ENCODE results near the gene CPSF7. TPM values are rescaled to one million over a fixed set of nuclear protein-coding genes. Genes with fewer than 3 reads are reported as not detected.
"Not testable (repeated sequence)": the region's sequence is repeated elsewhere in the genome, so short reads cannot be mapped to it uniquely, and the experiment has no call there.

The CPSF7 gene
- total and polyA plus RNA-seq, 2 experiments from 2014 or later = 27.1 to 42.3 TPM

DNA sequence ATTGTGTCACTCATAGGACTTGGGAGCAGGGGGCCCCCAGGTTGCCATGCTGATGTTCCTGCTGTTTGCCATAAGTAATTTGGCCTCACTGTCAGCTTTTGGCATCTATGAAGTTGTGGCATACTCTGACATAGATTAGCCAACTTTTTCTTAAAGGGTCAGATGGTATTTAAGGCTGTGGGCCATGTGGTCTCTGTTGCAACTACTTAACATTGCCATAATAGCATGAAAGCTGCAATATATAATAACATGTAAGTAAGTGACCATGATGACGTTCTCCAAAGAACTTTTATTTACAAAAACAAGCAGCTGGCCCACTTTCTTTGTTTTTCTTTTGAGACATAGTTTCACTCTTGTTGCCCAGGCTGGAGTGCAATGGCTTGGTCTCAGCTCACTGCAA lies 39.6 kb downstream of the CPSF7 start:
- Histone ChIP-seq H3K4me1 (ENCODE audit: insufficient read depth) (peaks cover 8% of the 10 kb centered on the region), H3K9ac (no peak overlapping the region), H3K27me3 (replicated peaks; ENCODE audit: insufficient read depth) (no peaks in the 10 kb centered on the region), H3K79me2 (ENCODE audit: insufficient read depth) (peaks cover 11% of the 10 kb centered on the region; the same call in 1 of the 2 replicates), H2AFZ (no peak overlapping the region), H4K20me1 (ENCODE audit: insufficient read depth) (no peaks in the 10 kb centered on the region), H3K9me2 (ENCODE audit: insufficient read depth) (no peaks in the 10 kb centered on the region), H3K4me3 (no peak overlapping the region), H3K9me3 (ENCODE audit: low read depth) (no peaks in the 10 kb centered on the region), H3K36me3 (ENCODE audit: low read depth) (0 out of 2 replicates have a peak, but pooled peaks cover 5% of the 10 kb centered on the region), H3K4me2 (ENCODE audit: unreplicated experiment) (no peak overlapping the region), H3F3A (ENCODE audit: insufficient read depth) (peaks cover 6% of the 10 kb centered on the region; the same call in 1 of the 2 replicates), H3K27ac (no peak overlapping the region)
- in situ Hi-C loops (cut with MboI) = loop anchor here (5.0 kb wide), 1 partner anchor 52 kb away; no protein-coding TSS in a partner anchor
- DNase-seq = no peak
- 31 to 65% methylated on average over 1 of the region's 1 CpG for WGBS, 2 experiments (ENCODE audit: low coverage in 1 of 2, low lambda C conversion rate in 2 of 2, missing lambda C conversion rate in 2 of 2)
- TF ChIP-seq EZH2 (IDR thresholded peaks at IDR 0.05; ENCODE audit: insufficient read depth, poor library complexity, severe bottlenecking) = no peak
- TF ChIP-seq EZH2phosphoT487 (IDR thresholded peaks at IDR 0.05; ENCODE audit: insufficient read depth, low read depth) = no peak

DNA sequence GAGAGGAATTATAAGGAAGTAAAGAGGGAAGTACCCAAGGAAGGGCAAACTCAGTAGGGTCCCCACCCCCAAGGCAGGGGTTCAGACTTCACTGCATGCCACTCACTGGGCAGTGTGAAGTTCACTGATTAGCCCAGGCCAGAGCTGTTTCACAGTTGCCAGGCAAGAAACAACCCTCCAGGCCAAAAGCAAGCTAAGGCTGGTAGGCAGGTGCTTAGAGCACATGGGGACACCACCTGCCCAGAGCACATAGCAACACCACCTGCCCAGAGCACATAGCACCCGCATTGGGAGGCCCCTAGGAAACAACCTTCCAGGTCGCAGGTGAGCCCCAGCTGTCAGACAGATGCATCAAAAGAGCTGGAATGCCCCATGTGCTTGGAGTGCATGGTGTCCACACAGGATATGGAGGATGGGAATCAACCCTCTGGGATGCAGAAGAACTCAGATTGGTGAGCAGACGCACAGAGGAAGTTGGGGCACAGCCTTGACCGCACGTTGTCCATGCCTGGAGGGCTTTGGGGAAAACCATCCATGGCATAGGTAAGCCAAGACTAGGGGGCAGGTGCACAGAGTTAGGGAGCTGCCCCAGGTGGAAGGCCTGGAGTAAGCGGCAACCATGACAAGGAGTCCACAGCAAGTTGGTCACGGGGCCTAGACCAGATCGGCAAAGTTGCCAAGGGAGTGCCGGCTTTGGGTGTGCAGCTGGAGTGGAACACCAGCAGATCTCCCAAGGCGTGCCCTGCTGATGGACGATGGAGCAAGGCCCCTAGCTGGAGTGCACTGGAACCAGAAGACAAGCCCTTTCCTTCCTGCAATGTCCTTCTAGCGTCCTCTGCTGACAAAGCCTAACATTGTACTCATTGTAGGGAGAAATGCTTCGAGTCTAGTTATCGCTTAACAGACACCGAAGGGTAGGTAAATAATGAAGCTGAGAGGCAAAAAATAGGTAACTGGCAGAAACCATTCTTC lies 45.2 kb downstream of the CPSF7 start:
- no peak overlapping the region for H3K4me3 ChIP-seq
- no peaks in the 10 kb centered on the region for H3K79me2 ChIP-seq (ENCODE audit: insufficient read depth)
- no peak overlapping the region for H3K27ac ChIP-seq
- no peaks in the 10 kb centered on the region for H3K9me3 ChIP-seq (ENCODE audit: low read depth)
- no peaks in the 10 kb centered on the region for H3K36me3 ChIP-seq (ENCODE audit: low read depth)
- 70 to 72% methylated on average over 15 of the region's 15 CpGs for WGBS, 2 experiments (ENCODE audit: low coverage in 1 of 2, low lambda C conversion rate in 2 of 2, missing lambda C conversion rate in 2 of 2)
- TF ChIP-seq EZH2phosphoT487 (IDR thresholded peaks at IDR 0.05; ENCODE audit: insufficient read depth, low read depth) = no peak
- TF ChIP-seq EZH2 (IDR thresholded peaks at IDR 0.05; ENCODE audit: insufficient read depth, poor library complexity, severe bottlenecking) = no peak
- in situ Hi-C loops (cut with MboI) = loop anchor here (5.0 to 10.0 kb wide), 2 partner anchors 47 to 120 kb away; no protein-coding TSS in a partner anchor
- no peaks in the 10 kb centered on the region for H4K20me1 ChIP-seq (ENCODE audit: insufficient read depth)
- H3K27me3 ChIP-seq (replicated peaks; ENCODE audit: insufficient read depth) = no peaks in the 10 kb centered on the region
- H3K9me2 ChIP-seq (ENCODE audit: insufficient read depth) = no peaks in the 10 kb centered on the region
- peak; percentile 37 for DNase-seq
- no peak overlapping the region for H3K4me2 ChIP-seq (ENCODE audit: unreplicated experiment)
- peaks cover 6% of the 10 kb centered on the region for H3F3A ChIP-seq (ENCODE audit: insufficient read depth)
- no peak overlapping the region for H3K9ac ChIP-seq
- peaks cover 6% of the 10 kb centered on the region for H3K4me1 ChIP-seq (ENCODE audit: insufficient read depth)
- no peak overlapping the region for H2AFZ ChIP-seq

DNA sequence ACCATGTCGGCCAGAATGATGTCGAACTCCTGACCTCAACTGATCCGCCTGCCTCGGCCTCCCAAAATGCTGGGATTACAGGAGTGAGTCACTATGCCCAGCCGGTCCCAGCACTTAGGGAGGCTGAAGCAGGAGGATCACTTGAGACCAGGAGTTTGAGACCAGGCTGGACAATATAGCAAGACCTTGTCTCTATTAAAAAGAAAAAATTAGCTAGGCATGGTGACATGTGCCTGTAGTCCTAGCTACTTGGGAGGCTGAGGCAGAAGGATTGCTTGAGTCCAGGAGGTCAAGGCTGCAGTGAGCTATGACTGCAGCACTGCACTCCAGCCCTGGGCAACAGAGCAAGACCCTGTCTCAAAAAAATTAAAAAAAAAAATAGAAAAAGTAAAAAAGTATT lies 45.9 kb downstream of the CPSF7 start:
- H2AFZ ChIP-seq; H3K36me3 ChIP-seq (ENCODE audit: low read depth); H3K9me3 ChIP-seq (ENCODE audit: low read depth); H3K27ac ChIP-seq; H3K79me2 ChIP-seq (ENCODE audit: insufficient read depth); H3K4me3 ChIP-seq; H3K27me3 ChIP-seq (replicated peaks; ENCODE audit: insufficient read depth); H3K4me2 ChIP-seq (ENCODE audit: unreplicated experiment); H3K9me2 ChIP-seq (ENCODE audit: insufficient read depth); H4K20me1 ChIP-seq (ENCODE audit: insufficient read depth); DNase-seq; H3K9ac ChIP-seq: not testable (repeated sequence)
- peaks cover 13% of the 10 kb centered on the region for H3K4me1 ChIP-seq (ENCODE audit: insufficient read depth)
- peaks cover 13% of the 10 kb centered on the region for H3F3A ChIP-seq (ENCODE audit: insufficient read depth)
- in situ Hi-C loops (cut with MboI) = loop anchor here (10.0 kb wide), 1 partner anchor 119 kb away; no protein-coding TSS in a partner anchor
- WGBS, 2 experiments (ENCODE audit: low coverage in 1 of 2, low lambda C conversion rate in 2 of 2, missing lambda C conversion rate in 2 of 2) = 90% methylated on average over 5 of the region's 5 CpGs

DNA sequence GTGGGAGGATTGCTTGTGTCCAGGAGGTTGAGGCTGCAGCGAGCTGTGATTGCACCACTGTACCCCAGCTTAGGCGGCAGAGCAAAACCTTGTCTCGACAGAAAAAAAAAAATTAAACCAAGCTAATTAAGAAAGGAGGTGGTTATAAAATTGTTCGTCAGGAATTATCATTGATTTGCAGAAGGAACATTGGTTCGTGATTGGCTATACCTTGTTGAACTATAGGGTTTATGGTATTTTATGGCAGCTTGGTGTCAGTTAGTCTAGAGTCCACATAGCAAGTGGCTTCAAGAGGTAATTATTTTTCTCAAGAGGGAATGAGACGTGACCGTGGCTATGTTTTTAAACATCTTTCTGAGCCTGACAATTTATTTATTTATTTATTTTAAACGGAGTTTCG lies 48.9 kb downstream of the CPSF7 start:
- DNase-seq = no peak
- H4K20me1 ChIP-seq (ENCODE audit: insufficient read depth) = no peaks in the 10 kb centered on the region
- H3K79me2 ChIP-seq (ENCODE audit: insufficient read depth) = no peaks in the 10 kb centered on the region
- peaks cover 40% of the 10 kb centered on the region for H3F3A ChIP-seq (ENCODE audit: insufficient read depth)
- H3K27ac ChIP-seq = no peak overlapping the region
- no peaks in the 10 kb centered on the region for H3K9me3 ChIP-seq (ENCODE audit: low read depth)
- H3K27me3 ChIP-seq (replicated peaks; ENCODE audit: insufficient read depth) = no peaks in the 10 kb centered on the region
- no peaks in the 10 kb centered on the region for H3K9me2 ChIP-seq (ENCODE audit: insufficient read depth)
- H2AFZ ChIP-seq = no peak overlapping the region
- H3K36me3 ChIP-seq (ENCODE audit: low read depth) = peaks cover 2% of the 10 kb centered on the region; the same call in 1 of the 2 replicates
- no peak overlapping the region for H3K4me2 ChIP-seq (ENCODE audit: unreplicated experiment)
- in situ Hi-C loops (cut with MboI) = loop anchor here (10.0 kb wide), 1 partner anchor 116 kb away; no protein-coding TSS in a partner anchor
- peaks cover 26% of the 10 kb centered on the region for H3K4me1 ChIP-seq (ENCODE audit: insufficient read depth)
- 94 to 97% methylated on average over 9 of the region's 9 CpGs for WGBS, 2 experiments (ENCODE audit: low coverage in 1 of 2, low lambda C conversion rate in 2 of 2, missing lambda C conversion rate in 2 of 2)
- no peak overlapping the region for H3K9ac ChIP-seq
- no peak overlapping the region for H3K4me3 ChIP-seq
- TF ChIP-seq EZH2 (IDR thresholded peaks at IDR 0.05; ENCODE audit: insufficient read depth, poor library complexity, severe bottlenecking) = no peak
- no peak for TF ChIP-seq EZH2phosphoT487 (IDR thresholded peaks at IDR 0.05; ENCODE audit: insufficient read depth, low read depth)
